Caco-2 (cell line): ENCODE measurements around the gene ABO. TPM values are rescaled to one million over a fixed set of nuclear protein-coding genes. Genes with fewer than 3 reads are reported as not detected.

ENCODE experiments used
- BruUV-seq: library from RNA; stranded (reverse); fragments of 400-500 nt; replicated peaks from 2 replicates; lab custom pipeline; 2021; lab: Mats Ljungman, UMichigan
- CTCF ChIA-PET: fragments of 300-600 bp; sonication (Branson Sonifier 250); formaldehyde crosslinking; loops from one replicate; lab custom pipeline; 2022; ENCODE audit warnings: antibody characterized with exemption; lab: Charles Lee
- POLR2A ChIA-PET: fragments of 300-600 bp; sonication (Branson Sonifier 250); formaldehyde crosslinking; loops from one replicate; lab custom pipeline; 2022; ENCODE audit warnings: antibody characterized with exemption; lab: Charles Lee
- DNase-seq, 2 experiments: peaks; one replicate each; pipeline versions ENCODE4 v3.0.0 to v3.0.0-alpha.2; 2020 to 2022
- H3K27me3 ChIP-seq: replicated peaks from 2 replicates; pipeline ENCODE4 v1.6.0; 2011; ENCODE audit warnings: low read length; ENCODE audit not compliant: control insufficient read depth, insufficient read depth
- H3K36me3 ChIP-seq: 2 replicates; pipeline ENCODE4 v1.5.1; 2011; ENCODE audit warnings: low read length; ENCODE audit not compliant: control insufficient read depth, insufficient read depth
- H3K4me1 ChIP-seq: fragments of 250-450 bp; sonication (Bioruptor Pico); 2 replicates; pipeline ENCODE4 v1.5.1; 2020; ENCODE audit warnings: mild to moderate bottlenecking
- H3K4me3 ChIP-seq: 2 replicates; pipeline ENCODE4 v1.5.1; 2011; ENCODE audit warnings: low read depth, mild to moderate bottlenecking, control low read depth, low read length
- H3K9me3 ChIP-seq: fragments of 250-450 bp; sonication (Bioruptor Pico); 2 replicates; pipeline ENCODE4 v1.5.1; 2020; ENCODE audit warnings: mild to moderate bottlenecking, moderate library complexity
- H3K27ac Mint-ChIP-seq: one replicate; pipeline ENCODE4 v1.8.0; 2022; ENCODE audit warnings: mixed read lengths; ENCODE audit not compliant: unreplicated experiment
- H3K27me3 Mint-ChIP-seq: one replicate; pipeline ENCODE4 v1.8.0; 2022; ENCODE audit warnings: mixed read lengths; ENCODE audit not compliant: insufficient read depth, unreplicated experiment
- H3K36me3 Mint-ChIP-seq: one replicate; pipeline ENCODE4 v1.8.0; 2022; ENCODE audit warnings: mild to moderate bottlenecking, mixed read lengths; ENCODE audit not compliant: insufficient read depth, unreplicated experiment
- H3K4me1 Mint-ChIP-seq: one replicate; pipeline ENCODE4 v1.8.0; 2022; ENCODE audit warnings: low read depth, mixed read lengths; ENCODE audit not compliant: unreplicated experiment
- H3K4me3 Mint-ChIP-seq: one replicate; pipeline ENCODE4 v1.8.0; 2022; ENCODE audit warnings: mild to moderate bottlenecking, moderate library complexity, mixed read lengths; ENCODE audit not compliant: unreplicated experiment
- H3K9me3 Mint-ChIP-seq: one replicate; pipeline ENCODE4 v1.8.0; 2022; ENCODE audit warnings: mixed read lengths; ENCODE audit not compliant: unreplicated experiment
- intact Hi-C: fragments of 100-400 bp; cut with micrococcal nuclease; formaldehyde crosslinking; loops from one replicate; pipeline ENCODE4 v1.10.0; 2022; ENCODE audit not compliant: unreplicated experiment
- total RNA-seq: library from RNA; stranded (reverse); gene quantifications from 2 replicates; pipeline ENCODE4 v1.2.3, GENCODE V29; 2022
- TF ChIP-seq, protein P1 (sequence below), 2 experiments: fragments of 200-600 bp in 1 of 2; IDR thresholded peaks; 1 replicate in 1 of 2; 2 replicates in 1 of 2; pipeline versions ENCODE4 v1.5.1 to v1.8.0; 2011 to 2022; ENCODE audit warnings: antibody characterized with exemption in 1 of 2, control low read depth in 1 of 2, inconsistent platforms in 1 of 2, low read depth in 1 of 2, low read length in 1 of 2, mild to moderate bottlenecking in 1 of 2, moderate library complexity in 1 of 2; ENCODE audit not compliant: insufficient read depth in 1 of 2, severe bottlenecking in 1 of 2, unreplicated experiment in 1 of 2

The ABO gene
- total RNA-seq, 1 experiment from 2014 or later: not detected

DNA sequence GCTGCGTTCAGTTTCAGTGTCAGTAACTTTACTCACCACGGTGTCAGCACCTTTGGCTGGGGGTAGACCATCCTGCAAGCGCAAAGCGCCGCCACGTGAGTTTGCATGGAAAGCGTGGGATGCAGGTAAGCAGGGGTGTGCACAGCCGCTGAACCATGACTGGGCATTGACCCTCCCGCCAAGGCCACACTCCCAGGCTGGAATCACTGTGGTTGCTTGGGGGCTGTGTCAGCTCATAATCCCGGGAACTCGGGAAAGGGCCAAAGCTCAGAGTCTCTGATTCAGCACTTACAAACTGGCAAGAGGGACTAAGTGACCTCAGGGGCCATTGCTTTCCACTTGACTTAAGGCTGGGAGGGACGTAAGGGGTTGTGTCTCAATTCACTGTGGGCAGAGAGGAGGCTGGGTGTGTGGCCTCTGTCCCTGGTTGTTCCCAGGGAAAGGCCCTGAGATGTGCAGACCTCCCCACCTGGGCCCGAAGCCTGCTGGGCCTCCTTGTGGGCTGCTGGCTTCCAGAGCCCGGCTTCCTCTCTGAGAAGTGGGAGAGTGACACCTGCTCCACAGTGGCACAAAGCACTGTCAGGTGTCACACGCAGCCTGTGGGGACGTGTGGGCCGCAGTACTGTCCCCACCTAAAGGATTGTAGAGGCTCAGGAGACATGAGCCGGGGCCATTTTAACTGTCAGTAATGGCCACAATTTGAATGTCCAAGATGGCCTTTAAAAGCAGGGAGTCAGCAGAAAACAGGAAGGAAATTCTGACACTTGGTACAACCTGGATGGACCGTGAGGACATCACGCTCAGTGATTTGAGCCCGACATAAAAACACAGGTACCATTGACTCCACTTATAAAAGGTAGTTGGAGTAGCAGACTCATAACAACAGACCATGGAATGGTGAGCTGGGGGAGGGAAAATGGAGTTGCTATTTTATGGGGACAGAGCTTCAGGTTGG lies 16.7 kb downstream of the ABO start:
- Histone ChIP-seq H3K9me3 (peaks cover 7% of the 10 kb centered on the region), H3K36me3 (no peaks in the 10 kb centered on the region), H3K4me3 (no peak overlapping the region), H3K4me1 (no peaks in the 10 kb centered on the region), H3K27me3 (no peaks in the 10 kb centered on the region)
- intact Hi-C loops: no loop called here
- H3K4me3 Mint-ChIP-seq: no peak overlapping the region
- peaks cover 11% of the 10 kb centered on the region for H3K9me3 Mint-ChIP-seq
- TF ChIP-seq, protein P1, sequence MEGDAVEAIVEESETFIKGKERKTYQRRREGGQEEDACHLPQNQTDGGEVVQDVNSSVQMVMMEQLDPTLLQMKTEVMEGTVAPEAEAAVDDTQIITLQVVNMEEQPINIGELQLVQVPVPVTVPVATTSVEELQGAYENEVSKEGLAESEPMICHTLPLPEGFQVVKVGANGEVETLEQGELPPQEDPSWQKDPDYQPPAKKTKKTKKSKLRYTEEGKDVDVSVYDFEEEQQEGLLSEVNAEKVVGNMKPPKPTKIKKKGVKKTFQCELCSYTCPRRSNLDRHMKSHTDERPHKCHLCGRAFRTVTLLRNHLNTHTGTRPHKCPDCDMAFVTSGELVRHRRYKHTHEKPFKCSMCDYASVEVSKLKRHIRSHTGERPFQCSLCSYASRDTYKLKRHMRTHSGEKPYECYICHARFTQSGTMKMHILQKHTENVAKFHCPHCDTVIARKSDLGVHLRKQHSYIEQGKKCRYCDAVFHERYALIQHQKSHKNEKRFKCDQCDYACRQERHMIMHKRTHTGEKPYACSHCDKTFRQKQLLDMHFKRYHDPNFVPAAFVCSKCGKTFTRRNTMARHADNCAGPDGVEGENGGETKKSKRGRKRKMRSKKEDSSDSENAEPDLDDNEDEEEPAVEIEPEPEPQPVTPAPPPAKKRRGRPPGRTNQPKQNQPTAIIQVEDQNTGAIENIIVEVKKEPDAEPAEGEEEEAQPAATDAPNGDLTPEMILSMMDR (IDR thresholded peaks at IDR 0.05; ENCODE audit: insufficient read depth in 1 of 2, low read depth in 1 of 2, low read length in 1 of 2, severe bottlenecking in 1 of 2, unreplicated experiment in 1 of 2): no peak
- BruUV-seq: no TSS peak
- POLR2A ChIA-PET: no interaction called here
- CTCF ChIA-PET: no interaction called here
- H3K27me3 Mint-ChIP-seq: no peaks in the 10 kb centered on the region
- DNase-seq: no peak
- H3K4me1 Mint-ChIP-seq: no peaks in the 10 kb centered on the region
- no peak overlapping the region for H3K27ac Mint-ChIP-seq
- H3K36me3 Mint-ChIP-seq: no peaks in the 10 kb centered on the region

DNA sequence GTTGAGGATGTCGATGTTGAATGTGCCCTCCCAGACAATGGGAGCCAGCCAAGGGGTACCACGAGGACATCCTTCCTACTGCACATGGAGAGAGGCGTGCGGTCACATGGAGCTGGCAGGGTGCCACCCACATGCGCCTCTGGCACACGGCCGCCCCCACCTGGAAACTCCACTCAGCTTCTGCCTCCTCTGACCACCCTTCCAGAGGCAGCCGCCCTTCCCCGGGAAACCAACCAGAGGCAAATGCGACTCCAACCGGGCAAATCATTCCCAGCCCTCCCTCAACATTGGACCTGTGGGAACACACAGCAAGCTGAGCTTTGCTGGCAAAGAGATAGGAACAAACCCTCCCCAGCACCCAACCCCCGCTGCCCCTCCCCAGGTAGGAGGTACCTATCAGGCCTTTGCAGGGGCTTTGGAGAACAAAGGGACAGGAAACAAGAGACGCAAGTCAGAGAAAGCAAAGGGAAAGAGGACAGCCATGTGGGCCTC lies 17.5 kb downstream of the ABO start:
- CTCF ChIA-PET: no interaction called here
- TF ChIP-seq, protein P1 (IDR thresholded peaks at IDR 0.05; ENCODE audit: insufficient read depth in 1 of 2, low read depth in 1 of 2, low read length in 1 of 2, severe bottlenecking in 1 of 2, unreplicated experiment in 1 of 2): no peak
- peaks cover 11% of the 10 kb centered on the region for H3K9me3 Mint-ChIP-seq
- no peaks in the 10 kb centered on the region for H3K4me1 Mint-ChIP-seq
- Histone ChIP-seq H3K27me3 (no peaks in the 10 kb centered on the region), H3K4me1 (peaks cover 2% of the 10 kb centered on the region), H3K4me3 (no peak overlapping the region), H3K9me3 (peaks cover 7% of the 10 kb centered on the region), H3K36me3 (no peaks in the 10 kb centered on the region)
- BruUV-seq: no TSS peak
- H3K36me3 Mint-ChIP-seq: no peaks in the 10 kb centered on the region
- no peaks in the 10 kb centered on the region for H3K27me3 Mint-ChIP-seq
- intact Hi-C loops: no loop called here
- H3K4me3 Mint-ChIP-seq: no peak overlapping the region
- no peak for DNase-seq
- POLR2A ChIA-PET: interaction anchor here (0.7 kb wide), 1 partner anchor 264 kb away, joined by 4 read pairs; no protein-coding TSS in a partner anchor
- H3K27ac Mint-ChIP-seq: no peak overlapping the region

DNA sequence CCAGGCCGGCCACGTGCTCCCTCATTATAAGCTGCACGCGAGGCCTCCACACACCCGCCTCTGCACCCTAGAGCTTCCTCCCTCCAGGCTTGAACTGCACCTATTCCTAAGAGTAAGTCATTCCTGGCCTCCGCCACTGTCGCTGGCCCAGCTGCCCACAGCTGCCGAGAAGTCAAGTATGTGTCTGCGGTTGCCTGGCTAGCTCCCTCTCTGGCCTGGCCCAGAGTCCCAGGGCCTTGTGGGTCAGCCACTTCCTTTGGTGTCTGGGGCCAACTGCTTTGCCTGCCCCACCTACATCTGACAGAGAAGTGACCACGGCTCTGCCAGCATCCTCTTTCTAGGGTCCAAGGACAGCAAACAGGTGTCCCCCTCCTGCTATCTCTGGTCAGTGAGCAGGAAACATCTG lies 18.3 kb downstream of the ABO start:
- peaks cover 7% of the 10 kb centered on the region for H3K9me3 ChIP-seq
- no peaks in the 10 kb centered on the region for H3K36me3 Mint-ChIP-seq
- ChIA-PET POLR2A (interaction anchor here (0.7 kb wide), 1 partner anchor 263 kb away, joined by 4 read pairs; no protein-coding TSS in a partner anchor), CTCF (no interaction called here)
- H3K27me3 Mint-ChIP-seq: no peaks in the 10 kb centered on the region
- H3K4me1 ChIP-seq: peaks cover 11% of the 10 kb centered on the region
- no peaks in the 10 kb centered on the region for H3K36me3 ChIP-seq
- H3K27ac Mint-ChIP-seq: no peak overlapping the region
- intact Hi-C loops: no loop called here
- no peak overlapping the region for H3K4me3 ChIP-seq
- no peak for DNase-seq
- BruUV-seq: no TSS peak
- no peaks in the 10 kb centered on the region for H3K4me1 Mint-ChIP-seq
- peaks cover 11% of the 10 kb centered on the region for H3K9me3 Mint-ChIP-seq
- TF ChIP-seq, protein P1 (IDR thresholded peaks at IDR 0.05; ENCODE audit: insufficient read depth in 1 of 2, low read depth in 1 of 2, low read length in 1 of 2, severe bottlenecking in 1 of 2, unreplicated experiment in 1 of 2): no peak
- H3K27me3 ChIP-seq: no peaks in the 10 kb centered on the region
- H3K4me3 Mint-ChIP-seq: no peak overlapping the region
